Measurements from ENCODE around the gene DNAI1.

GRCh38 chr9:34550681-34551270 is 92.2 kb downstream of the DNAI1 start:
- TF ChIP-seq CTCF (IDR thresholded peaks at IDR 0.05) = no peak
- no peak for TF ChIP-seq POLR2A (IDR thresholded peaks at IDR 0.05)

Measured in esophagus squamous epithelium (tissue), 4 donors.